Omental fat pad (tissue), 4 donors: ENCODE results near the gene MYLIP. TPM values are rescaled to one million over a fixed set of nuclear protein-coding genes. Genes with fewer than 3 reads are reported as not detected.

Source experiments
- ATAC-seq: fragments of 150-250 bp; one replicate; pipeline ENCODE4 v1.9.1; 2016; ENCODE audit warnings: mild to moderate bottlenecking, moderate library complexity; ENCODE audit not compliant: low FRiP score
- DNase-seq: peaks from one replicate; pipeline ENCODE4 v3.0.0-alpha.2; 2019; ENCODE audit warnings: low spot score
- total RNA-seq, 4 donors: library from RNA; depleted of rRNA; stranded (reverse); fragments of >200 nt; gene quantifications; one replicate each; pipeline ENCODE4 v1.1.0, GENCODE V29; 2016
- TF ChIP-seq, protein P1 (sequence below), 3 donors: fragments of 450-650 bp; IDR thresholded peaks; one replicate each; pipeline ENCODE4 v1.5.1; 2016 to 2017; ENCODE audit warnings: antibody characterized with exemption in 3 of 3, mild to moderate bottlenecking in 3 of 3, moderate library complexity in 2 of 3

The MYLIP gene
- total RNA-seq, 4 donors from 2014 or later = 13.0 to 81.8 (median 33.5) TPM

DNA sequence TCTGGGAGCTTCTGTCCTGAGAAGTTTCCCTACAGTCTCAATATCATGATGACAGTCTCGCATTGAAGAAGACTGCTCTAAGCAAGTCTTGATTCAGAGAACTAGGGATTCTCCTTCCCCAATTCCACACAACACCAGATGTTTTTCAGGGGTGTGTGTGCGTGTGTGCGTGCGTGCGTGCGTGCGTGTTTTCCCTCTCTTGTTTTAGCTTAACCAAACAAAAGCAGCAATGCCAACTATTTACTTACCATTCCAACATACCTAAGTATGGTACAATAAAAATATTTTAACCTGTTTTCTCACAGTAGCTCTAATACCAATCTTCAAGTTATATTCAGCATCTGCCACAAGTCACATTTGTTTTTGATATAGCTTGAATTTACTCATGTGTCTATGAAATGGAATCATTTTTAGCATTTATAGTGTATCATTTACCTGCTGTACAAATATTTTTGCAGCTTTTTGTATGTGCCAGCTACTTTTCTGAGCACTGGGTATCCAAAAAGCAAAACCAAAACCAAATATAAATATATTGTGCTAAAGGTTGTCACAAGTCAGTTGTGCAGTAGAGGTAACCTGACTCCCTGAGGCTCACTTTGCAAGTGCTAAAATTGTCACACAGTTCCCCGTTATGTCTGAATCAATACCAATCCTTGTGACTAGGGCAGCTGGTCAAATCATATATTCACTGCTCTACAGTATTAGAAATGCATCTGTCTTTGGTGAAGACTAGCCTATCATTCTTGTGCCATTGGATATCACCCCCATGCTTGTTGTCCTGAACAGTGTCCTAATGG is 21.7 kb upstream of the MYLIP start:
- TF ChIP-seq, protein P1, sequence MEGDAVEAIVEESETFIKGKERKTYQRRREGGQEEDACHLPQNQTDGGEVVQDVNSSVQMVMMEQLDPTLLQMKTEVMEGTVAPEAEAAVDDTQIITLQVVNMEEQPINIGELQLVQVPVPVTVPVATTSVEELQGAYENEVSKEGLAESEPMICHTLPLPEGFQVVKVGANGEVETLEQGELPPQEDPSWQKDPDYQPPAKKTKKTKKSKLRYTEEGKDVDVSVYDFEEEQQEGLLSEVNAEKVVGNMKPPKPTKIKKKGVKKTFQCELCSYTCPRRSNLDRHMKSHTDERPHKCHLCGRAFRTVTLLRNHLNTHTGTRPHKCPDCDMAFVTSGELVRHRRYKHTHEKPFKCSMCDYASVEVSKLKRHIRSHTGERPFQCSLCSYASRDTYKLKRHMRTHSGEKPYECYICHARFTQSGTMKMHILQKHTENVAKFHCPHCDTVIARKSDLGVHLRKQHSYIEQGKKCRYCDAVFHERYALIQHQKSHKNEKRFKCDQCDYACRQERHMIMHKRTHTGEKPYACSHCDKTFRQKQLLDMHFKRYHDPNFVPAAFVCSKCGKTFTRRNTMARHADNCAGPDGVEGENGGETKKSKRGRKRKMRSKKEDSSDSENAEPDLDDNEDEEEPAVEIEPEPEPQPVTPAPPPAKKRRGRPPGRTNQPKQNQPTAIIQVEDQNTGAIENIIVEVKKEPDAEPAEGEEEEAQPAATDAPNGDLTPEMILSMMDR (IDR thresholded peaks at IDR 0.05) = no peak
- DNase-seq (no peak), ATAC-seq (no peak)

DNA sequence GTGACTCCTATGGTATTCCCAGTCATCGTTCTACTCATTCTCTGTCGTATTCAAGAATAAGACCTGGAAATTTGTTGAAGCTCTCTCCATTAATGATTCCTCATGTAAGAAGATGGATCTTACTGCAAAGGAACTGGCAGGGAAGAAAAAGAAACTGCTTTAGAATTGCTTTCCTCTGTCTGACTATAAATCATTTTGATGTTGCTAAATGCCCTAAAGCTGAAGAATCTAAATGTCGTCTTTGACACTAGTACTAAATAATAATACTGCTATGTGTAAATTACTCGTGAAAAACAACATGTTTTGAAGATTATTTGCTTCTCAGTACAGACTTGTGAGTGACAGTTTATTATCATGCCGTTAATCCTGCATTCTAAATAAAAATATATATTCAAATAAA is 20.5 kb upstream of the MYLIP start:
- TF ChIP-seq, protein P1 (IDR thresholded peaks at IDR 0.05) = no peak
- DNase-seq (no peak), ATAC-seq (no peak)

DNA sequence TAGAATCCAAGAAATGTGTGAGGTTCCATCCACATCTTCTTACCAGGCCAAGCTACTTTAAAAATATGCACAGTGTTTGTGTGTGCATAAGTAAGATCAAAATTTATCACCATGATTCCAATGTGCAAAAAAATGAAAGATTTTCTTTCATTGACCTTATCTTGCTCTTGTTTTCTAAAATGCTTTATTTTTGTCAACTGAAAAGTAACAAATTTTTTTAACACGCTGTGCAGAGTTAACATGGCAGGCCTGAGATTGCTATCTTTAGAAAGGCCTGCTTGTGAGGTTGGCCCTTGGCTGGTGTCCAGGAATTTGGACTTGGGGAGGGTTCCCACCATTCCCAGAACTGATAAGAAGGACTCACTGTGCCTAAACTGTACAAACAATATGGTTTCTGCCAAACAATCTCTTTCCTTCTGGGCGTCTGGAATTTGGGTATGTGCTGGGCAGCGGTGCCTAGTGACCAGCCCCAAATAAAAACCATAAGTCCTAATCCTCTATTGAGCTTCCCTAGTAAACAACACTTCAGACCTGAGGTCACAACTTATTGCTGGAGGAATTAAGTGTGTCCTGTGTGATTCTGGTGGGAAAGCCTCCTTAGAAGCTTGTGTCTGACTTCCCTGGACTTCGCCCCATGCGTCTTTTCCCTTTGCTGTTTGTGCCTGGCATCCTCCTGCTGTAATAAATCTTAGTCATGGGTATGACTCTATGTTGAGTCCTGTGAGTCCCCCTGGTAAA is 19.8 kb upstream of the MYLIP start:
- no peak for DNase-seq
- no peak for ATAC-seq
- TF ChIP-seq, protein P1 (IDR thresholded peaks at IDR 0.05) = no peak

GRCh38 chr6:16109659-16110305 is 19.1 kb upstream of the MYLIP start:
- TF ChIP-seq, protein P1 (IDR thresholded peaks at IDR 0.05) = no peak
- DNase-seq = no peak
- ATAC-seq = no peak

DNA sequence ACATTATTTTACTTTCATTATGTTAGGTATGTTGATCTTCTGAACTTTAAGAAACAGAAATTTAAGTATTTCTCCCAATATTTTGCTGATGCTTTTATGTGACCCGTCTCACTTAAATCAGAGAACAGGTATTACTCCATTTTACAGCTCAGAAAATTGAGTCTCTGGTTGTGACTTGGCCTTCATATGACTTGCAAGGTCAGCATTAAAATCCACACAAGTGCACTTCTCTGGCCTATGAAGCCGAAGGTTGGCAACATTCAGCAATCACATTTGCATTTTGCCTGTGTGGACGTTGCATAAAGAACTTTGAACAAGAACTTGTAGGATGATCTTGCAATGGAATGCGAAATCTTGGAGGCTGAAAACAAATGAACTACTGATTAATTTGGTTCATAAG is 10.1 kb upstream of the MYLIP start:
- ATAC-seq = no peak
- TF ChIP-seq, protein P1 (IDR thresholded peaks at IDR 0.05) = no peak
- DNase-seq = no peak

DNA sequence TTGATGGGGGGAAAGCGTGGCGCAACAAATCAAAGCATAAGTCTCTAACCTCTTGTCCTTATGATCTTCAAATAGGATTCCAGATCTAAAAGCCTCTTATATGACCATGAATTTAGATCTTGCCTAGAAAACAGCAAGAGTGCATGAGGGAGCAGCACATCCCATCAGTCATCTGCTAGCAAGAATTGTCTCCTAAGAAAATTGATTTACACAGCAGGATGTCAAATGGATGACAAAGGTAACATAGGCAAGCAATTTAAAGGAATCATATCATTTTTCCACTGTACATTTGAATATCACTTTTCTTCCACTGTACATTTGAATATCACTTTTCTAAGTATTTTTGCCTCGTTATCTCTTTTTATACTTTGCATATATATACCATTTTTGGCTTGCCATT is 7.5 kb upstream of the MYLIP start:
- DNase-seq = no peak
- TF ChIP-seq, protein P1 (IDR thresholded peaks at IDR 0.05) = no peak
- no peak for ATAC-seq
